ENCODE data around the gene WNT7B. TPM values are rescaled to one million over a fixed set of nuclear protein-coding genes. Genes with fewer than 3 reads are reported as not detected.

The WNT7B gene
- total and polyA plus RNA-seq, 2 of the 8 experiments (the other 6 are each of a cell fraction or from before 2014, with no cell fraction given) = 0.14 to 0.24 TPM

DNA sequence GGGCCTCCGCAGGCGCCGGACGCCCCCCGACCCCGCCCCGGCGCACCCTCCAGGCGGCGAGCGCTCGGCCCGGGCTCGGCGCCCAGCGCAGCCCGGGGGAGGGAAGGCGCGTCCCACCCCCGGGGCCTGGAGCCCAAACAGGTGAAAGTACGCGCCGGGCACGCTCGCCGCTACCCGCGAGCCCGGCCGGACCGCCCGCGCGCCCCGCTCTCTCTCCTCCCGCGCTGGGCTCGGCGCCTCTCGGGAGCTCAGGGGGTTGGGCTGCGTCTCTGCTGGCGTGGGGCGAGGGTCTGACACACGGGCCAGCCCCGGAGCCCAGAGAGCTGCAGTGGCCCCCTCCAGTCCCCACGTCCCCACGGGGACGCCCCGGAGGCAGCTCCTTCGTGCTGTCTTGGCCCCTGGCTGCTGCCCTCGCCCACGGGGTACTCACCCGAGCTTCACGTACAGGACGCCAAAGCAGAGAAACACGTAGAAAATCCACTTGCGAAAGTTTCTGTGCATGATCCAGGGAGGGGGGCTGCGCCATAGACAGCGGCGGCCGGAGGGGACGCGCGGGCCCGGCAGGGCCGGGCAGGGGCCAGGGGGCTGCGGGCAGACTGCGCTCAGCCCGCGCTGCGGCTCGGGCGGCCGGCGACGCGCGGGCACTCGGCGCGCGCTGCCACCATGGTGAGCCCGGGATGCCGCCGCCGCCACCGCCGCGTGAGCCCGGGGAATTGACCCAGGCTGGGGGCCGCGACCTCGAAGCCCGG is 534 bp downstream of the WNT7B start:
- Histone ChIP-seq H4K5ac (ENCODE audit: insufficient read length, low read depth, low read length) (no peak overlapping the region), H2BK5ac (ENCODE audit: low read depth, low read length) (no peak overlapping the region), H3K18ac (ENCODE audit: extremely low read depth, low read length) (peak overlapping the region; percentile 60), H3K4me1 (replicated peaks in 1 of 4; ENCODE audit: control insufficient read depth in 3 of 4, insufficient read depth in 4 of 4, low read length in 3 of 4) (peaks cover 3 to 30% (median 21%) of the 10 kb centered on the region in 4 experiments), H3K79me1 (ENCODE audit: low read depth, low read length) (no peaks in the 10 kb centered on the region), H4K20me1 (replicated peaks in 1 of 2; ENCODE audit: control insufficient read depth in 1 of 2, insufficient read depth in 2 of 2, low read length in 2 of 2) (peaks cover 2 to 38% of the 10 kb centered on the region in 2 experiments), H3K9ac (replicated peaks in 1 of 4; ENCODE audit: extremely low read depth in 1 of 4, low read depth in 3 of 4, low read length in 3 of 4) (no peak overlapping the region), H3K27me3 (replicated peaks in 1 of 4; ENCODE audit: control insufficient read depth in 3 of 4, extremely low read depth in 1 of 4, insufficient read depth in 3 of 4, low read length in 3 of 4) (peaks cover 69 to 85% (median 82%) of the 10 kb centered on the region in 4 experiments), H3K9me3 (ENCODE audit: insufficient read depth in 2 of 2, low read depth in 1 of 2, low read length in 1 of 2) (peaks cover 5 to 14% of the 10 kb centered on the region in 2 experiments; a peak in 3 of 4 replicates), H2AFZ (ENCODE audit: low read length) (no peak overlapping the region), H3K56ac (replicated peaks; ENCODE audit: insufficient read length, low read depth, low read length) (no peak overlapping the region), H2BK15ac (ENCODE audit: low read length) (no peak overlapping the region), H3K27ac (ENCODE audit: low read depth, low read length) (no peak overlapping the region), H4K8ac (ENCODE audit: extremely low read depth, insufficient read depth, low read length) (no peak overlapping the region), H3K23me2 (ENCODE audit: low read depth, low read length) (peaks cover 24% of the 10 kb centered on the region), H2BK120ac (replicated peaks; ENCODE audit: low read depth, low read length) (no peak overlapping the region), H3K23ac (ENCODE audit: insufficient read length) (no peak overlapping the region), H3K79me2 (ENCODE audit: control insufficient read depth in 1 of 2, insufficient read depth in 2 of 2, low read length in 2 of 2) (peaks cover 0 to 6% of the 10 kb centered on the region in 2 experiments; a peak in 1 of 4 replicates), H2BK12ac (ENCODE audit: low read depth, low read length) (no peak overlapping the region), H3K4me2 (ENCODE audit: insufficient read depth in 1 of 2, low read depth in 2 of 2, low read length in 2 of 2) (peak overlapping the region; percentile 53 to 70), H3K36me3 (ENCODE audit: control insufficient read depth in 2 of 4, insufficient read depth in 4 of 4, low read length in 3 of 4) (peaks cover 0 to 22% (median 0%) of the 10 kb centered on the region in 4 experiments; a peak in 4 of 8 replicates), H2AK5ac (ENCODE audit: low read depth, low read length) (no peak overlapping the region), H2BK20ac (ENCODE audit: low read length) (no peak overlapping the region), H3K4me3 (ENCODE audit: extremely low read depth in 1 of 4, insufficient read depth in 2 of 4, low read depth in 3 of 4, low read length in 4 of 4) (peak overlapping the region; percentile 14 to 63 (median 44)), H4K91ac (replicated peaks; ENCODE audit: insufficient read length, low read length) (no peak overlapping the region), H3K14ac (ENCODE audit: insufficient read length) (no peak overlapping the region), H3K4ac (replicated peaks; ENCODE audit: insufficient read length, low read depth, low read length) (no peak overlapping the region)
- TF ChIP-seq SUZ12 (IDR thresholded peaks at IDR 0.05; ENCODE audit: low read length) = peak; percentile 58
- peak; percentile 66 for TF ChIP-seq EZH2 (IDR thresholded peaks at IDR 0.05; ENCODE audit: low read depth, low read length, severe bottlenecking)
- TF ChIP-seq, protein P1, sequence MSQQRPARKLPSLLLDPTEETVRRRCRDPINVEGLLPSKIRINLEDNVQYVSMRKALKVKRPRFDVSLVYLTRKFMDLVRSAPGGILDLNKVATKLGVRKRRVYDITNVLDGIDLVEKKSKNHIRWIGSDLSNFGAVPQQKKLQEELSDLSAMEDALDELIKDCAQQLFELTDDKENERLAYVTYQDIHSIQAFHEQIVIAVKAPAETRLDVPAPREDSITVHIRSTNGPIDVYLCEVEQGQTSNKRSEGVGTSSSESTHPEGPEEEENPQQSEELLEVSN (IDR thresholded peaks at IDR 0.05) = no peak
- no peak for TF ChIP-seq BCL11A (IDR thresholded peaks at IDR 0.05; ENCODE audit: low read depth in 2 of 2, low read length in 2 of 2)
- peak; percentile 91 for TF ChIP-seq KDM4A (IDR thresholded peaks at IDR 0.05; ENCODE audit: low read depth, low read length, severe bottlenecking)
- FAIRE-seq (no peak), DNase-seq (ENCODE audit: low read depth in 1 of 2, low spot score in 2 of 2) (no peak)
- POLR2A ChIA-PET (ENCODE audit: partially characterized antibody) = no interaction called here
- 0% methylated on average over 11 of the region's 94 CpGs; no CpG with 5 or more reads in 1 of the 2 experiments for WGBS, 2 experiments (ENCODE audit: extremely low coverage in 1 of 2, insufficient coverage in 1 of 2, insufficient read length in 1 of 2, insufficient replicate concordance in 2 of 2, low coverage in 1 of 2, low lambda C conversion rate in 2 of 2, missing lambda C conversion rate in 1 of 2)
- CTCF ChIA-PET (ENCODE audit: partially characterized antibody) = no interaction called here
